HCT116 (cell line): ENCODE measurements around the gene BORCS8. TPM values are rescaled to one million over a fixed set of nuclear protein-coding genes. Genes with fewer than 3 reads are reported as not detected.

Experiments used
- ATAC-seq: fragments of 200-7000 bp; cut with Tn5 transposase; 2 replicates; pipeline ENCODE4 v1.9.1; 2020; ENCODE audit warnings: mild to moderate bottlenecking, moderate library complexity
- BruUV-seq: library from RNA; stranded (reverse); fragments of 400-500 nt; replicated peaks from 2 replicates; lab custom pipeline; 2021; lab: Mats Ljungman, UMichigan
- CTCF ChIA-PET: fragments of 300-600 bp; sonication (Branson Sonifier 250); formaldehyde crosslinking; loops from one replicate; lab custom pipeline; 2021; ENCODE audit warnings: antibody characterized with exemption; lab: Charles Lee
- POLR2A ChIA-PET: fragments of 300-600, 350-600 bp; sonication (Branson Sonifier 250); formaldehyde crosslinking; loops from one replicate; lab custom pipeline; 2021; ENCODE audit warnings: antibody characterized with exemption; lab: Charles Lee
- RAD21 ChIA-PET, 2 experiments: fragments of 300-600 bp; sonication (Branson Sonifier 250); formaldehyde crosslinking; loops; one replicate each; lab custom pipeline; 2023; ENCODE audit warnings: low total read pairs in 2 of 2; ENCODE audit not compliant: uncharacterized antibody in 2 of 2, unreplicated experiment in 2 of 2, low non-redundant PET in 1 of 2; lab: Charles Lee
- DNase-seq: peaks from one replicate; pipeline ENCODE4 v3.0.0-alpha.2; 2010; ENCODE audit warnings: low read depth, low spot score
- H2AFZ ChIP-seq: fragments of 200-600 bp; shearing (Covaris generic), sonication (generic); 2 replicates; pipeline ENCODE4 v1.6.1; 2017; ENCODE audit warnings: low read depth, mixed run types, mixed read lengths, antibody characterized with exemption, low read length; ENCODE audit not compliant: poor library complexity, severe bottlenecking
- H3K27ac ChIP-seq: 2 replicates; pipeline ENCODE4 v1.5.1; 2012; ENCODE audit warnings: low read depth, low read length
- H3K27me3 ChIP-seq: fragments of 200-600 bp; sonication (generic); 2 replicates; pipeline ENCODE4 v1.6.1; 2016; ENCODE audit warnings: mixed run types, low read length, mixed read lengths; ENCODE audit not compliant: insufficient read depth
- H3K36me3 ChIP-seq, 2 experiments: fragments of 200-500 bp in 1 of 2; fragments of 200-600 bp in 1 of 2; sonication (Bioruptor generic) in 1 of 2; sonication (generic) in 1 of 2; 2 replicates each; pipeline versions ENCODE4 v1.5.1 to v1.6.1; 2014 to 2016; ENCODE audit warnings: low read length in 2 of 2, inconsistent platforms in 1 of 2, mixed read lengths in 1 of 2, mixed run types in 1 of 2; ENCODE audit not compliant: insufficient read depth in 2 of 2, control insufficient read depth in 1 of 2
- H3K4me1 ChIP-seq, 2 experiments: fragments of 200-600 bp in 1 of 2; sonication (generic) in 1 of 2; 2 replicates each; pipeline versions ENCODE4 v1.5.1 to v1.6.1; 2012 to 2017; ENCODE audit warnings: low read length in 2 of 2, inconsistent platforms in 1 of 2, mild to moderate bottlenecking in 1 of 2, mixed read lengths in 1 of 2, mixed run types in 1 of 2, moderate library complexity in 1 of 2; ENCODE audit not compliant: insufficient read depth in 2 of 2, control insufficient read depth in 1 of 2
- H3K4me2 ChIP-seq: fragments of 200-600 bp; sonication (generic); 2 replicates; pipeline ENCODE4 v1.6.1; 2017; ENCODE audit warnings: mixed run types, low read length, mixed read lengths
- H3K4me3 ChIP-seq, 2 experiments: fragments of 200-600 bp in 1 of 2; sonication (generic) in 1 of 2; replicated peaks in 1 of 2; 2 replicates each; pipeline ENCODE4 v1.5.1; 2011 to 2016; ENCODE audit warnings: low read length in 2 of 2, control low read depth in 1 of 2, low read depth in 1 of 2, mild to moderate bottlenecking in 1 of 2, mixed read lengths in 1 of 2, mixed run types in 1 of 2
- H3K79me2 ChIP-seq: fragments of 200-600 bp; sonication (generic); 2 replicates; pipeline ENCODE4 v1.6.1; 2017; ENCODE audit warnings: mild to moderate bottlenecking, mixed run types, low read length, moderate library complexity, mixed read lengths; ENCODE audit not compliant: insufficient read depth
- H3K9ac ChIP-seq: fragments of 200-600 bp; sonication (generic); 2 replicates; pipeline ENCODE4 v1.6.1; 2016; ENCODE audit warnings: low read length, mixed read lengths
- H3K9me2 ChIP-seq: fragments of 200-600 bp; sonication (generic), shearing (Covaris generic); 2 replicates; pipeline ENCODE4 v1.6.1; 2017; ENCODE audit warnings: mixed run types, mild to moderate bottlenecking, moderate library complexity; ENCODE audit not compliant: insufficient read depth
- H3K9me3 ChIP-seq, 2 experiments: fragments of 200-500 bp in 1 of 2; fragments of 200-600 bp in 1 of 2; sonication (Bioruptor generic) in 1 of 2; sonication (generic) in 1 of 2; 2 replicates each; pipeline ENCODE4 v1.6.1; 2014 to 2017; ENCODE audit warnings: low read length in 2 of 2, mixed read lengths in 2 of 2, inconsistent platforms in 1 of 2, low read depth in 1 of 2, mild to moderate bottlenecking in 1 of 2, mixed run types in 1 of 2, moderate library complexity in 1 of 2; ENCODE audit not compliant: control insufficient read depth in 1 of 2, insufficient read depth in 1 of 2
- H4K20me1 ChIP-seq: fragments of 200-600 bp; sonication (generic), shearing (Covaris generic); 2 replicates; pipeline ENCODE4 v1.6.1; 2017; ENCODE audit warnings: mixed run types, mild to moderate bottlenecking, moderate library complexity; ENCODE audit not compliant: insufficient read depth
- EGR1 ChIP-seq: IDR thresholded peaks from 2 replicates; pipeline ENCODE4 v1.6.1; 2012; ENCODE audit warnings: low read depth
- EZH2 ChIP-seq: fragments of 200-600 bp; sonication (generic); IDR thresholded peaks from 2 replicates; pipeline ENCODE4 v1.6.1; 2017; ENCODE audit warnings: antibody characterized with exemption, mixed run types
- JUND ChIP-seq: IDR thresholded peaks from 2 replicates; pipeline ENCODE4 v1.6.1; 2012
- POLR2AphosphoS5 ChIP-seq: IDR thresholded peaks from 2 replicates; pipeline ENCODE4 v1.6.1; 2011; ENCODE audit warnings: mild to moderate bottlenecking, low read depth, low read length, moderate library complexity
- YY1 ChIP-seq: IDR thresholded peaks from 2 replicates; pipeline ENCODE4 v1.6.1; 2011; ENCODE audit warnings: low read length, low read depth, moderate library complexity, mild to moderate bottlenecking; ENCODE audit not compliant: insufficient replicate concordance; ENCODE audit errors: extremely low read depth
- intact Hi-C: fragments of 100-400 bp; cut with micrococcal nuclease; formaldehyde crosslinking; loops from 2 replicates; pipeline ENCODE4 v1.10.0; 2022
- total RNA-seq: library from RNA; stranded (reverse); gene quantifications from one replicate; pipeline ENCODE4 v1.2.1, GENCODE V29; 2021; ENCODE audit not compliant: unreplicated experiment
- TF ChIP-seq, protein P1 (sequence below): IDR thresholded peaks from 2 replicates; pipeline ENCODE4 v1.6.1; 2012
- TF ChIP-seq, protein P2 (sequence below): IDR thresholded peaks from 2 replicates; pipeline ENCODE4 v1.6.1; 2011; ENCODE audit warnings: mild to moderate bottlenecking, low read length, moderate library complexity; ENCODE audit not compliant: insufficient replicate concordance; ENCODE audit errors: extremely low read depth
- TF ChIP-seq, protein P3 (sequence below), 3 experiments: fragments of 200-600 bp in 1 of 3; sonication (generic) in 1 of 3; IDR thresholded peaks in 2 of 3; conservative IDR thresholded peaks in 1 of 3; 2 replicates each; pipeline ENCODE4 v1.5.1; 2012 to 2017; ENCODE audit warnings: low read depth in 2 of 3, low read length in 2 of 3, antibody characterized with exemption in 1 of 3, borderline replicate concordance in 1 of 3, control low read depth in 1 of 3, mild to moderate bottlenecking in 1 of 3, mixed read lengths in 1 of 3, mixed run types in 1 of 3, moderate library complexity in 1 of 3; ENCODE audit not compliant: insufficient read depth in 1 of 3

BORCS8 gene
- total RNA-seq, 1 experiment from 2014 or later, result 17.1 TPM

DNA sequence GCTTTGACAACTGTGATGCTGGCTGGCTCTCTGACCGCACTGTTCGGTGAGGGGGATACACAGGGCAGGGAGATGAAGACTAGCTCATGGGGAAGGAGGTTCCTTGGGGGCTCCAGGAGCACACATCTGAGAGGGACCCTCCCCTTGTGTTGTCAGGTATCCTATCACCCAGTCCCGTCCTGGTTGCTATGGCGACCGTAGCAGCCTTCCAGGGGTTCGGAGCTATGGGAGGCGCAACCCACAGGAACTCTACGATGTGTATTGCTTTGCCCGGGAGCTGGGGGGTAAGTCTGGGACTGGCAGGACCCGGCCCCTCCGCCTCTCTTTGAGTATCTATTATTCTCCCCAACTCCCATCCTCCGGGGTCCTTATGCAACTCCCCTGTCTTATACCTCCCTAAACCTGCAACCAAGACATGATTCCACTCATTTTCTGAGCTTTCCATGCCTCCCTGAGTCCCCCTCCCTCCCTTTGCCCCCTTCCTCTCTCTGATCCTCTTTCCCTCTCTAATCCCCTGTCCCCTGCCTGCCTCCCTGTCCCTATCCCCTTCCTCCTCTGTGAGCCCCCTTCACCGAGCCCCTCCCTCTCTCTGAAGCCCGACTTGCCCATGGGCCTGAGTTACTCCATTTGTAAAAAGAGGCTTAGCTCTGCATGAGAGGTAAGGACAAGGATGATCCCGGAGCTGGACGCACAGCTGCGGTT, 32.3 kb upstream of the BORCS8 start:
- DNase-seq, result no peak

More for the DNA sequence above, 32.3 kb upstream of the BORCS8 start:
- Histone ChIP-seq H3K27me3 (peaks cover 2% of the 10 kb centered on the region; the same call in 1 of the 2 replicates), H3K4me2 (peak overlapping the region; percentile 75)
- RAD21 ChIA-PET, result no interaction called here
- TF ChIP-seq EGR1, result no peak
- TF ChIP-seq JUND, result no peak
- TF ChIP-seq, protein P1, sequence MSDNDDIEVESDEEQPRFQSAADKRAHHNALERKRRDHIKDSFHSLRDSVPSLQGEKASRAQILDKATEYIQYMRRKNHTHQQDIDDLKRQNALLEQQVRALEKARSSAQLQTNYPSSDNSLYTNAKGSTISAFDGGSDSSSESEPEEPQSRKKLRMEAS, result no peak
- TF ChIP-seq, protein P2, sequence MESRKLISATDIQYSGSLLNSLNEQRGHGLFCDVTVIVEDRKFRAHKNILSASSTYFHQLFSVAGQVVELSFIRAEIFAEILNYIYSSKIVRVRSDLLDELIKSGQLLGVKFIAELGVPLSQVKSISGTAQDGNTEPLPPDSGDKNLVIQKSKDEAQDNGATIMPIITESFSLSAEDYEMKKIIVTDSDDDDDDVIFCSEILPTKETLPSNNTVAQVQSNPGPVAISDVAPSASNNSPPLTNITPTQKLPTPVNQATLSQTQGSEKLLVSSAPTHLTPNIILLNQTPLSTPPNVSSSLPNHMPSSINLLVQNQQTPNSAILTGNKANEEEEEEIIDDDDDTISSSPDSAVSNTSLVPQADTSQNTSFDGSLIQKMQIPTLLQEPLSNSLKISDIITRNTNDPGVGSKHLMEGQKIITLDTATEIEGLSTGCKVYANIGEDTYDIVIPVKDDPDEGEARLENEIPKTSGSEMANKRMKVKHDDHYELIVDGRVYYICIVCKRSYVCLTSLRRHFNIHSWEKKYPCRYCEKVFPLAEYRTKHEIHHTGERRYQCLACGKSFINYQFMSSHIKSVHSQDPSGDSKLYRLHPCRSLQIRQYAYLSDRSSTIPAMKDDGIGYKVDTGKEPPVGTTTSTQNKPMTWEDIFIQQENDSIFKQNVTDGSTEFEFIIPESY, result no peak
- no peak for TF ChIP-seq POLR2AphosphoS5
- no peak for TF ChIP-seq EZH2
- no peak for TF ChIP-seq YY1
- TF ChIP-seq, protein P3, sequence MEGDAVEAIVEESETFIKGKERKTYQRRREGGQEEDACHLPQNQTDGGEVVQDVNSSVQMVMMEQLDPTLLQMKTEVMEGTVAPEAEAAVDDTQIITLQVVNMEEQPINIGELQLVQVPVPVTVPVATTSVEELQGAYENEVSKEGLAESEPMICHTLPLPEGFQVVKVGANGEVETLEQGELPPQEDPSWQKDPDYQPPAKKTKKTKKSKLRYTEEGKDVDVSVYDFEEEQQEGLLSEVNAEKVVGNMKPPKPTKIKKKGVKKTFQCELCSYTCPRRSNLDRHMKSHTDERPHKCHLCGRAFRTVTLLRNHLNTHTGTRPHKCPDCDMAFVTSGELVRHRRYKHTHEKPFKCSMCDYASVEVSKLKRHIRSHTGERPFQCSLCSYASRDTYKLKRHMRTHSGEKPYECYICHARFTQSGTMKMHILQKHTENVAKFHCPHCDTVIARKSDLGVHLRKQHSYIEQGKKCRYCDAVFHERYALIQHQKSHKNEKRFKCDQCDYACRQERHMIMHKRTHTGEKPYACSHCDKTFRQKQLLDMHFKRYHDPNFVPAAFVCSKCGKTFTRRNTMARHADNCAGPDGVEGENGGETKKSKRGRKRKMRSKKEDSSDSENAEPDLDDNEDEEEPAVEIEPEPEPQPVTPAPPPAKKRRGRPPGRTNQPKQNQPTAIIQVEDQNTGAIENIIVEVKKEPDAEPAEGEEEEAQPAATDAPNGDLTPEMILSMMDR (IDR thresholded peaks at IDR 0.05 in 2 of 3, conservative IDR thresholded peaks at IDR 0.05 in 1 of 3; ENCODE audit: borderline replicate concordance in 1 of 3, insufficient read depth in 1 of 3, low read depth in 2 of 3, low read length in 2 of 3), result no peak
- TF ChIP-seq, all 23 proteins: peak for 0
- no peaks in the 10 kb centered on the region for H4K20me1 ChIP-seq
- ChIA-PET CTCF (interaction anchor here (1.1 to 1.5 kb wide), 2 partner anchors 33 to 118 kb away, joined by 4 to 7 read pairs; partner anchors contain the start of genes BORCS8 and RFXANK), POLR2A (interaction anchor here (1.5 kb wide), 1 partner anchor 21 kb away, joined by 5 read pairs; the partner anchor contains the start of gene NR2C2AP)
- H3K79me2 ChIP-seq, result no peaks in the 10 kb centered on the region
- no peak; the same call in 1 of the 2 replicates for ATAC-seq
- no peaks in the 10 kb centered on the region for H3K36me3 ChIP-seq
- peak overlapping the region in 1 of 2 experiments; percentile 36; a peak in 1 of 4 replicates for H3K4me3 ChIP-seq
- no TSS peak for BruUV-seq
- H3K9me3 ChIP-seq, result peaks cover 0 to 3% of the 10 kb centered on the region in 2 experiments; a peak in 1 of 4 replicates
- no peak overlapping the region for H2AFZ ChIP-seq
- no peaks in the 10 kb centered on the region for H3K9me2 ChIP-seq
- H3K4me1 ChIP-seq, result peaks cover 9 to 14% of the 10 kb centered on the region in 2 experiments
- intact Hi-C loops, result no loop called here
- H3K9ac ChIP-seq, result peak overlapping the region; percentile 1; the same call in 1 of the 2 replicates
- no peak overlapping the region; the same call in 1 of the 2 replicates for H3K27ac ChIP-seq
